DMS114 treated with DMSO at 0.1 percent for 48 hours (cell line): ENCODE data around the gene CCR1.

Experiments
- DNase-seq: peaks from one replicate; lab custom pipeline; 2025; ENCODE audit not compliant: unreplicated experiment; lab: John Stamatoyannopoulos, UW

Gene CCR1

DNA sequence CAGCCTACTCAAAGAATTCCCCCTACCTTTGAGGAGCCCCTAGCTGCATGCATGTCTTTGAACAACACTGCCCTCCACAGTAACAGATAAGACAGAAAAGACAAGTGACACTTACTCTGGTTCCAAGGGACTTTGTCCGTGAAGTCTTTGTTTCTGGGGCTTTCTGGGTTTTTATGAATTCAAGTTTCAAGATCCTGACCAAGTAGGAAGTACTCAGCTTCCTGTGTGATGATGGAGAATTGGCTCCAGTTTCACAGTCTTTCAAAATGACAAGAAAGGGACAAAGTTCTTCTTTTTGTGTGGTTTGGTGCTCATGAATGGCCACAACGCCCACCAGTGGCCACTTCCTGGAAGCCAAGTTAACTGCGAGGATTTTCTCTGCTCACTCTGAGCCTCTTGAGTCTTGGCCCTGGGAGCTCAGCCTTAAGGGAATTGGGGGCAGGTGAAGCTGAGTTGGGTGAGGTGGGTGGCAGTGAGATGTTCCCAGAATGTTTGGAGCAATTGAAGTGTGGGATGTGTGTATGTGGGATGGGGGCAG is at the start of gene CCR1:
Gene CCR1, minus strand, starts transcription at position 147 of the 538 bp plus-strand sequence. CDS start 4,000 bp downstream, outside the sequence.
- no peak for DNase-seq

DNA sequence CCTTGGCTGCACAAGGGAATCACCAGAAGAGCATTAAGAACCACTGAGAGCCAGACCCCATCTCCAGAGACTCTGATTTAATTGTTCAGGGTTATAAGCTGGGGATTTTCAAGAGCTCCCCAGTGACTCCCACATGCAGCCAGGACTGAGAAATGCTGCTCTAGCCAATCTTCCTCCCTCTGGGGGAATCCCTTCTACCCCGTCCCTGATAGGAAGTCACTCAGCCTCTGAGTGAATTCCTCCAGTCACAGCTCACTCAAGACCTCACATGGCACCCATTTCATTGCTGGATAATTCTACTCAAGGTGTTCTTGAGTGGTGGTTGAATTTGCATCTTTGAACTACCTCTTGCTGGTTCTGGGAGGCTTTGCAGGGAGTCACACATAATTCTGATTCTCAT is 44.9 kb upstream of the CCR1 start:
- DNase-seq: no peak

DNA sequence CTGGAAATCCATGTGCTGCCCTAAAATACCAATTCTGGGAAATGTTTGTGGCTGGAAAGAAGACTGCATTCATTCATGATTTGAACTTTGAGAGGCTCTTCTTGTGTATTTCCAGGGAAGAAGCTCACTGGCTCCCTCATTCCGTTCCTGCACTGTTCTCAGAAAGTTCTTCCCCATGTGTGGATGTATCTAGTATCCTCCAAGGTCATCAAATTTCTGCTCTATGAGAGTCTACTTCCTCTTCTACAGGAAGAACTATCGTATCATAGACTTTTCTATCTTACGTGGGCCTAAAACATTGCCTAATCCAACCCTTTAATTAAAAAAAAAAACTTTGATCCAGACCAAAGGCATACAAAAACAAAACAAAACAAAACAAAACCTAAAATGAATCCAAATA is 37.0 kb upstream of the CCR1 start:
- no peak for DNase-seq

DNA sequence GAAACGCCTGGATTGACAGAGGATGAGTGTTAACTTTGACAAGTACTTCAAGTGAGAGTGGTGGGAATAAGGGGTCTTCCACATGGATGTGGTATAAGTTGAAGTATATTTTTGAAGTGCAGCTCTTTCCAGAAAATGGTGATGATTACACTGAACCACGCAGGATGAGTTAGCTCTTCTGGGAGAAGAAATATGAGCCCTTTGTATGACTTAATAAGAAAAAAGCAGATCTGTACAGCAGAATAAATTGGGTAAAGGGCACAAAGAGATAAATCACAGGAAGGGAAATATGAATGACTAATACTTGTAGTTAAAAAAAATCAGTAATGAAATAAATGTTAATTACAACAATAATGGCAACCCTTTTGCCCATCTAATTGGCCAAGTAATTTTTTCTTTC is 35.4 kb upstream of the CCR1 start:
- DNase-seq: no peak

DNA sequence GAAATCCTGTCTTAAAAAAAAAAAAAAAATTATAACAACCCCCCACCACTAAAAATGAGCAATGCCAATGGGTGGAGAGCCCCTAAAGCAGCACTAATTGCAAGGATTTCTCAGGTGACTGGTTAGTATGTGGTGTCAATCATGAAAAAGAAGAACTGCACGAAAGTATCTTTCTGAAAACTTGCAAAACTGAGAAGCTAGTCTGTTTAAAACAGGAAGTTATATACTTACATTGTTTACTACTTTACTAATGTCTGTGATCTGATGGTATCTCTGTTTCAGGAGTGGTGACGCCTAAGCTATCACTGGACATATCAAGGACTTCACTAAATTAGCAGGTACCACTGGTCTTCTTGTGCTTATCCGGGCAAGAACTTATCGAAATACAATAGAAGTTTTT is 34.0 kb upstream of the CCR1 start, which contains the start of gene CCR3:
Gene CCR3, plus strand, starts transcription at position 341 of the 400 bp plus-strand sequence. CDS start 22,699 bp downstream, outside the sequence.
- DNase-seq: no peak

DNA sequence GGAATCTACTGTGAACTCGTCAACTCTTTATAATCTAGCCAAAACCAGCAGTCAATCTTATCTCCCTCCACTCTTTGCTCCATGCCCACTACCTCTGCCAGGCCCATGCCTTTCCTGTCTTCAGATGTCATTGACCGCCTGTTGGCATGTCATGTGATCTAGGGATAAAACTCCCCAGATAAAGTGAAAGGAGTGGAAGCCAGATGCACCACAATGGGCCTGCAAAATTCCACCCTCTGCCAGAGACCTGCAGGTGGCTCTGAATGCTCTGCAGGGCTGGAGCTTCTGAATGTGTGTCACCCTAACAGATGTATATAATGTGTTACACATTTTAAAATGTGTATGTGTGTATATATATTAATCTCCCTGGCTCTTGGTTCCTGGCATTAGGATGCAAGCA is 31.8 kb upstream of the CCR1 start:
- DNase-seq: no peak

DNA sequence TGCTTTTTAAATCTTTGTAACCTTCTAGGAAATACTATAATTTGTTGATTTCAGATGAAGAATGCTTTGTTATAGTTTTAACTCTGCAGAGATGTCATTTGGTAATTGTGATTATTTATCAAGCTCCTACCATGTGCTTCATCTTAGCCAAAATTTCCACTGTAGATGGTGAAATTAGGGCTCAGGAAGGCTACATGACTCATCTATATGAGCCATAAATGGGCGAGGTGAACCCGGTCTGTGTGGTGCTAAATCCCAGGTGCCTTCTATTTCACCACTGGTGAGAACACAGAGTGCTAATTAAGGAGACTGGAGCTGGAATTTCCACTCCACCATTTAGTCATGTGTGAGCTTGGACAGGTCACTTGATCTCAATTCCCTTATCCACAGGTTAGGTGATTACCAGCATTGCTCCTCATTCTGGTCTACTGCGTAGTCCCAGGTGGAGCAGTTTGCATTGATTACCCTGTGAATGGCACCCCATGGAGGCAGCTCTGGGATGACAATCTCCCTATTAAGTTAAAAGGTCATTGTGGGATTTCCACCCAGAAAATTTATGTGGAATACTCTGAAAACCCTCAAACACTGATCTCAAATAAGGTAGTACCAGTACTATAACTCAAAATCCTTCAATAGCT is 31.3 kb upstream of the CCR1 start:
- no peak for DNase-seq

DNA sequence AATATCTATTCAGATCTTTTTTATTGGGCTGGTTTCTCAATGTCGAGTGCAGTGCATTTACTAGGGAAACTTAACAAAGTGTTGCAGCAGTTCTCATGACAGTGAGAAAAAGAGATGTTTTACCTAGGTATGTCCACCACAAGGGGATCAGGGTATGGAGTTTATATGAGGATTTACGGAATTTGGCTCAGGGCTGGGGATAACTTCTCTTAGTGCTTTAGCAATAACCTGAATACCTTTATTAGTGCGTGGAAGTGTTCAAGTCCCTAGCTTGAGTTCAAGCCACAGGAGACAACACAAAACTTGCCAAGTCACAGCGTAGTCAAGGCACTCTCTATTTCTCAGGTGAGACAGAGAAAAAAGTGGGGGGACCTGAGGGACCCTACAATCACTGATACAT is 30.3 kb upstream of the CCR1 start:
- no peak for DNase-seq

DNA sequence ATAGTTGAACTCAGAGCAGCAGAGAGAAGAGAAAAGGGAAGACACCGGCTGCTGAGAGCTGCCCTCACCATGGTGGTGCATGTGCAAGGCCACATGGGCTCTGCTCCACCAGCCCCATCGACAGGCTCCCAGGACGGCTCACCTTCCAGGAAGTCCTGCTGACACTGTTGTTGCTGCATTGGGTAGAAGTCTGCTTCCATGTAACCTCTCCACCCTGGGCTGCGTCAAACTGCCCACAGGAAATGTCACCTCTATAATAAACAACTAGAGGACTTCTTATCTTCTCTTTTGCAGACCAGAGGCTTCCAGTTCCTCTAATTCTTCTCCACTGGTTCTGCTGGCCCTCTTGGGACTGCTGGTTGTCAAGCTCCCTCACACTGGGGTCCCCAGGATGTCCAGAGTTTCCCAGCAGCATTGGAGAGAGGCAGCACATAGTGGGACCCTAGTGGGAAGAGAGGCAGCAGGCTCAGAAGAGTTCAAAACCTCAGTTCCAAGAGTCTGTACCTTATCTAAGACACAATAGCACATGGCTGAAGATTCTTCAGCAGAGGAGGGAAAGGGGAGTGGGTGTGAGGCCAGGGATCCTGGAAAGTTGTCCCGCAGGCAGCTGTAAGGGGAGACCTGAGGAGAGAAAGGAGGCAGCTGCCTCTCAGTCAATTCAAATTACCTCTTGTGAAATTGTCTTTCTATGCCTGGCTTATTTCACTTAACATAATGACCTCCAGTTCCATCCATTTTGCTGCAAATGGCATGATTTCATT is 28.4 kb upstream of the CCR1 start:
- no peak for DNase-seq

DNA sequence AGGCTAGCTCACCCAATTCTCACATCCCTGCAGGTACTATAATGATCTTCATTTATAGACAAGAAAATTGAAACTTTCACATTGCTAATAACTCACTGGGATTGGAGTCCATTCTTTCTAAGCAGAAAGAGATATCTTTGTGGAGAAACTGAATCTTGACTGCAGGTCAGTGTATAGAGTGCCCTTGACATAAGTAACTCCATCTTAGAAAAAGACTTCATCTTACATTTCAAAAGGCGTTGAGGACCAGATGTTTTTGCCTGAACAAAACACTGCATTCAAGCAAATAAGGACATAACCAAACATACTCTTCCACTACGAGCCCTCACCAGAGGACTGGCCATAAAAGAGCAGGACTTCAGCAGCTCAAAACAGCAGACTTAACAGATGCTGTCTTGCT is 27.3 kb upstream of the CCR1 start:
- DNase-seq: no peak

DNA sequence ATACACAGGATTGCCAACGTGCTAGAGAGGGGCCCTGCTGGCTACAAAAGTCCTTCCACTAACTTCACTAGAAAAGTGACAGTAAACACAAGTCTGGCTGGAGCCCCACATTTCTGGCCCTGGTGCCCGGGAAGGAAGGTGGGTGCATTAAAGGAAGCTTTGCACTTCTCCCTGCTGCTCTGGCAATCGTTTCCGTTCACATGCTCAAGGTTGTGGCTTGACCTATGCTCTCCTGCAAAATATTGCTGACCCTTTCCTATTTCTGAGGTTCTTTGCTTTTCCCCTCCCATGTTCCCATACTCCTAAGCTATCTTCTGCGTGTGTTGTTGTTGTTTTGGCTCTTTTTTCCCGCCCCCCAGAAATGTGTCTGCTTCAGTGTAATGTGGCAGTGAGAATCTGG is 25.1 kb upstream of the CCR1 start:
- DNase-seq: no peak

DNA sequence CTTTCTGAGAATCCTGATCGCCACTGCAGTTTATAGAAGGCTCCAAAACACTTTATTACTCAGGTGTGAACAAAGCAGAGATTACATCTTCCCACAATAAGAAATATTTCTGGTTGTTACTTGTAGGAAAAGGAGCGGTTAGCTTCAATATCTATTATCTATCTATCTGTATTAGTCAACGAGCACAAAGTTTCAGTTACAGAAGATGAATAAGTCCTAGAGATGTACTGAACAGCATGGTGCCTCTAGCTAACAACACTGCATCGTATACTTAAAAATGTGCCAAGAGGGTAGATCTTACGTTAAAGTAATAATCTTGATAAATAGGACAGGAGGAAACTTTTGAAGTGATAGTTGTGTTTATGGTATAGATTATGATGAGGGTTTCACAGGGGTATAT is 23.2 kb upstream of the CCR1 start:
- no peak for DNase-seq

DNA sequence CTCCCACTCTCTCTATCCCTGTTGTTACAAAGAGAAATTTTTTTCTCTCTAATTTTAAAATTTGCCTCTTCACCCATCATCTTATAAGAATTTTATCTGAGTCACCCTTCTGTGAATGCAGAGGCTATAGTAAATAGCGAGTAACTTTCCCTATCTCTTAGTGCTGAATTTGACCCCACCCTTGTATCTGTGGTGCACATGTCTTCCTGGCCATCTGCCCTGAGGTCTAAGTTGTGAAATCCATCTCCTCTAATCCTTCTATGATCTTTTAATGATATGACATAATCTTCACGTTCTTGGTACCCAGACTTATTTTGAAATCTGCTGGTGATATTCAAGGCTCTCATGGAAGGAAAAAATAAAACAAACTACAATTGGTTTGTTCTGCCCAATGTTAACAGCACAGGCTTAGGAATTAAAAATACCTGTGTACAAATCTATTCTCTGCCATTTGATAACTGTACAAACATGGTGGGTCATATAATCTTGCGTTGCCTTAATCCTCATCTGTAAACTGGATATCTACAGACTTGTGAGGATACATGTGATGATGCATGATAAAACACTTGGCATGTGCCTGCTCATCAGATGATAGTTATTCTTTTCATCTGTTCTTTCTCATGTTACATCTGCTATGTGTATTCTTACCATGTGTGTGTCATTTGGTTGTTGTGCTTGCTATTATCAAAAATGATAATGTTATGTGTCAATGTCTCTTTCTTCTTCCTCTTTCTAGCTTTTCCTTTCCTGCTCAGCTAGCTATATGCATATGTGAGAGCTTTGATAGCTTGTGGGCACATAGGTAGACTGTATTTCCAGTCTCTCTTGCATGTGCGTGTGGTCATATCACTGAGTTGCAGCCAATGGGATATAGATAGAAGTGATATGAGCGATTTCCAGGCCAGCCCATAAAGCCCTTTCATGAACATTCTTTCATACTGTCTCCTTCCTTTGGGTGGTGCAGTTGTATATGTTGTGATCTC is 20.4 kb upstream of the CCR1 start:
- DNase-seq: no peak

DNA sequence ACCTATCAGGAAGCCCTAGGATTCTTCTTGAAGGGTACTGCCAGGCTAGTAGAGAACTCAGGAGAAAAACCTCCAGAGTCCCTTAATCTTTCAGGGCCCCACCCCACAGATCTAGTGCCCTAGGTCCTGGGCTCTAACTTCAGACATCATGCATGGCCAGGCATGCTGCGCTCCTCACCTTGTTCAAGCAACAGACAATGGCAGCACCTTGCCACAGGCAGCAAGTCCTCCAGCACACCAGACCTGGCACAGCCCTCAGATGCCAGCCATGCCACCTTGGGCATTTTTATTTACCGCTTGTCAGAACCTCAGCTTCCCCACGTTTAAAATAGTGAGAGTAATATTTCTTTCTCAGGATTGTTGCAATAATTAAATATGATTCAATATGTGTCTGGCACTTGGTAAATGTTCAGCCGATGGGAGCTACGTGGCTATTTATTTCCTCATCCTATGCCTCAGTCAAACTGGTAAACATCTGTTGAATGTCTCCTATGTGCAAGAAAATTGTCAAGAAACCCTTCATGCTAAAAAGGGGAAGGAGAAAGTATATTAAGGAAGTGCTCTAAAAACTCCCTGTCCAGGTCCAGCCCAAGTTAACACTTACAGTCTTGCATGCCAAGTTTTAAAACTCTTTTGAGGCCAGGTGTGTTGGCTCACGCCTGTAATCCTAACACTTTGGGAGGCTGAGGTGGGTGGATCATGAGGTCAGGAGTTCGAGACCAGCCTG is 14.5 kb upstream of the CCR1 start:
- DNase-seq: no peak

DNA sequence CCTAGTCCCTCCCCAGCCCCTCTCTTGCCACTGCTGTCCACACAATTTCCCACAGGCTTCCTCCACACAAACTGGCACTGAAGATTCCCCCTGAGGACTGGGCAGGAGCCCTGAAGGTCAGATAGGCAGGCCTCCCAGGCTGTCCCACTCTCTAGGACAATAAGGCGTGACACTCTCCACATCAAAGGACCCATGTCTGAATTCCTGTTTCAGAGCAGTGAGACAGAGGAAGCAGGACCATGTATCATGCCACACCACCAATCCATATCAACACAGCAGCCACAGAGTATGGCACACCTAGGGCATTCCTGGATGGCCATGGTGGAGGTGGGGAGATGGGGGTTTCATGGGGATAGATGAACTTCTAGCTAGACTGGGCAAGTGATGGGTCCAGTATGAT is 13.8 kb upstream of the CCR1 start:
- DNase-seq: no peak

DNA sequence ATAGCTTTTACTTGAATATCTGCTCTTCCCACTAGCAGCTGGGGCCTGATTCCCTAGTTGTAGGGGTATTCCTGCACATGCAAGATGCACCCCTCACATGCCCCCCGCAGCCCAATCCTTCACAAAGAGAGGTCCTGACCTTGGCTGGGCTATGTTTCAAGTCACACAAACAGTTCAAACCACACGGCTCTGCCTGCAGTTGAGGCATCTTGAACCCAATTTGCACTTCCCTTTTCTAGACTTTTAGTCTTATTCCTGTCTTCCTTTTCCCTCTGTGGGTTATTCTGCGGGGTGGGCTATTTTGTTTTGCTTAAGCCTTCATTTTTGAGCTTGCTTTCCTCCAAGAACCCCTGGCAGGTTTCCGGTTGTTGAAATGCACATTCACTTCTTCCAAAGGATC is 13.3 kb upstream of the CCR1 start:
- DNase-seq: no peak

DNA sequence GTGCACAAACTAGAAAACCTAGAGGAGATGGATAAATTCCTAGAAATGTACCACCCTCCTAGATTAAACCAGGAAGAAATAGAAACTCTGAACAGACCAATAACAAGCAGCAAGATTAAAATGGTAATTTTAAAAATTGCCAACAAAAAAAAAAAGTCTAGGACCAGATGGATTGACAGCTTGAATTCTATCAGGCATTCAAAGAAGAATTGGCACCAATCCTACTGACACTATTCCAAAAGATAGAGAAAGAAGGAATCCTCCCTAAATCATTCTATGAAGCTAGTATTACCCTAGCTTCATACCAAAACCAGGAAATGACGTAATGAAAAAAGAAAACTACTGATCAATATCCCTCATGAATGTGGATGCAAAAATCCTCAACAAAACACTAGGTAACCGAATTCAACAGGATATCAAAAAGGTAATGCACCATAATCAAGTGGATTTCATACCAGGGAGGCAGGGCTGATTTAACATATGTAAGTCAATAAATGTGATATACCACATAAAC is 10.1 kb upstream of the CCR1 start:
- DNase-seq: no peak

DNA sequence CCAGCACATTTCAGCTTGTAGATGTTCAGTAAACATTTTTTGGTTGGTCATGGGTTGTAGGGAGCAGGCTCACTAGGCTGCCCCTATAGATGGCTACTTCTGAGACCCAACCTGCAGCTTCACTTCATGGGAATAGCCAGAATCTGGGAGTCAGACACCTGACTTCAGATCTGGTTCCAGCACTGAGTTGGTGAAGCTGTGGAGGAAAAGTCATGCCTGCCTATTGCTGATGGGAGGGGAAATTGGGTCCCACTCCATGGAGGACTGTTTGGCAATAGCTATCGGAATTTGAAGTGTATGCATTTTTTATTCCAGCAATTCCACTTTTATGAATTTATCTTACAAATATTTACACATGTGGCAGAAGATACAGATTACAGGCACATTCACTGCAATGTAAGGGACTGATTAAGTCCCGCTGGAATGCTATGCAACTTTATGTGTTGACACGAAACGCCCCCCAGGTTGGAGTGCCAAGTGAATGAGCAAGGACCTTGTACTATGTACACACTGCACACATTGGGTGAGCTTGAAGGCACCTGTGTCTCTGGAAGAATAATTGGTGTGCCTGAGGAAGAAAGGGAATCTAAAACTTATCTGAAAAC is 7.8 kb upstream of the CCR1 start:
- no peak for DNase-seq

DNA sequence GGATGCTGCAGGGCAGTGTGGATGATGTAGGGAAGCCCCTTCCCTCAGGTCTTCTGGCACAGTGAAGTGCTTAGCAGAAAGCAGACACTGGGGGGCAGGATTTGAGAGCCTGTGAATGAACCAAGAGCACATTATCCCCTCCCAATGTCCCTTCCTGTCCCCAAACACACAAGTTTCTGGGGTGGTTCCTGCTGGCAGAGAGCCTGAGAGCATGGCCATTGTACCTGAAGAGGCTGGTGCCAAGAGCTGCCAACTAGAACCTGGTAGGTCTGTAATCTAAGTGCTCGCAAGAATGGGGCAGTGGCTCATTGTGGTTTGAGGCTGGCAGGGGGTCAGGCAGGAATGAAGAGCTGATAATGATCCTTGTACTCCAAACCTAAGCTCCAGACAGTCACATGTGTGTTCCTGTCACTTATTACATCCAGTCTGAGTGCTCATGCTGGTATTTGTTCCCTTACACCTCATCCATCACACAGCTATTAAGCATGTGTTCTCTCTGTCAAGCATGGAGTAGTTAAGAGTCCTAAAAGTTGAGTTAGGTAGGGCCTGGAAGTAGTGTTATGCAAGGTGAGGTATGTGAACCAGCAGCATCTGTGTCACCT is 6.7 kb upstream of the CCR1 start:
- DNase-seq: no peak

DNA sequence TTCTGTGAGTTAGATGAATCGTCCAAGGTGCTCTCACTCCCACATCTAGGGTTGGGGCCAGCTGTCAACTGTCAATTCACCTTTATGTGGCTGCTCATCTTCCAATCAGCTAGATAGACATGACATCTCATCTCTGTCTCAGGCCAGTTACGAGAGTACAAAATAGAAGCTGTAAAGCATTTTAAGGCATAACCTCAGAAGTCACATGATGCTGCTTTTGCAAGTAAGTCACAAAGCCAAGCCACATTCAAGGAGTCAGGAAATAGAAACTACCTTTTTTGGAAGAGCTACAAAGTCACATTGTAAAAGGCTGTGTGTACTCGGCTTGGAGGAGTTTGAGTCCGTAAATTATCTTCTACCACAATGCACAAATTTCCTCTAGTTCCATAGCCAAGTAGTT is 5.1 kb upstream of the CCR1 start:
- DNase-seq: no peak
